ENCODE data around the gene FMN1.

DNA sequence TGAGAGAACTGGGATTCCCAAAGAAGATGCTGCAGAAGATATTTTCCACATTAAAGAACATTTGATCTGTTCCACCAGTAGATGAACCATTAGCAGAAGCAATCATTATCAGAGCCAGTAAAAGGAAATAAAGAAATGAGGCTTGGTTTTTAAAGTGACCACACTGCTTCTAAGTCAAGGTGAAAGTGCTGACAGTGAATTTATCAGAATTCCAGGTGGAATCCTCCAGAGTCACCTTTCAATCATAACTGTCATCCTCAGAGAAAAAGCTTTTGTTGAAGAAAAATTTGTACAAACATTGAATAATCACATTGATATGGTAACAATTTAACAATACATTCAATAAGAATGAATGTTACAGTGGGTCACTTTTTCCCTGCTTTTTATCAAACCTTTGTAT is 376.9 kb downstream of the FMN1 start:
- no peak for TF ChIP-seq POLR2AphosphoS5 (IDR thresholded peaks at IDR 0.05; ENCODE audit: low read depth, low read length)
- no peak for TF ChIP-seq POLR2A (IDR thresholded peaks at IDR 0.05; ENCODE audit: low read depth, low read length)

All from GM12892 (cell line).